Neutrophil (primary cell): Measurements from ENCODE around the gene SRPK3.

Experiments
- H3K27ac ChIP-seq: fragments of 200-600 bp; sonication (generic); 2 replicates; pipeline ENCODE4 v1.5.1; 2016; ENCODE audit warnings: mild to moderate bottlenecking, moderate library complexity
- H3K27me3 ChIP-seq: fragments of 200-600 bp; sonication (generic); 2 replicates; pipeline ENCODE4 v1.6.0; 2016; ENCODE audit warnings: mild to moderate bottlenecking
- H3K36me3 ChIP-seq: fragments of 200-600 bp; sonication (generic); 2 replicates; pipeline ENCODE4 v1.5.1; 2017
- H3K4me1 ChIP-seq, 2 experiments: fragments of 200-600 bp in 1 of 2; sonication (generic) in 1 of 2; 1 replicate in 1 of 2; 2 replicates in 1 of 2; pipeline versions ENCODE4 v1.5.1 to v1.6.1; 2013 to 2016; ENCODE audit warnings: low read depth in 1 of 2, low read length in 1 of 2, mild to moderate bottlenecking in 1 of 2, moderate library complexity in 1 of 2; ENCODE audit not compliant: control insufficient read depth in 1 of 2, insufficient read depth in 1 of 2
- H3K4me3 ChIP-seq, 2 experiments: fragments of 200-600 bp in 1 of 2; sonication (generic) in 1 of 2; 1 replicate in 1 of 2; 2 replicates in 1 of 2; pipeline ENCODE4 v1.5.1; 2013 to 2016; ENCODE audit warnings: low read depth in 1 of 2, low read length in 1 of 2, mild to moderate bottlenecking in 1 of 2, moderate library complexity in 1 of 2
- H3K9me3 ChIP-seq: fragments of 200-600 bp; sonication (generic); 2 replicates; pipeline ENCODE4 v1.5.1; 2016
- TF ChIP-seq, protein P1 (sequence below): fragments of 200-600 bp; sonication (generic); IDR thresholded peaks from 2 replicates; pipeline ENCODE4 v1.5.1; 2016; ENCODE audit warnings: antibody characterized with exemption

SRPK3 gene

GRCh38 chrX:153769158-153769864 is 11.5 kb upstream of the SRPK3 start:
- H3K9me3 ChIP-seq, result no peaks in the 10 kb centered on the region
- no peaks in the 10 kb centered on the region for H3K4me1 ChIP-seq
- TF ChIP-seq, protein P1, sequence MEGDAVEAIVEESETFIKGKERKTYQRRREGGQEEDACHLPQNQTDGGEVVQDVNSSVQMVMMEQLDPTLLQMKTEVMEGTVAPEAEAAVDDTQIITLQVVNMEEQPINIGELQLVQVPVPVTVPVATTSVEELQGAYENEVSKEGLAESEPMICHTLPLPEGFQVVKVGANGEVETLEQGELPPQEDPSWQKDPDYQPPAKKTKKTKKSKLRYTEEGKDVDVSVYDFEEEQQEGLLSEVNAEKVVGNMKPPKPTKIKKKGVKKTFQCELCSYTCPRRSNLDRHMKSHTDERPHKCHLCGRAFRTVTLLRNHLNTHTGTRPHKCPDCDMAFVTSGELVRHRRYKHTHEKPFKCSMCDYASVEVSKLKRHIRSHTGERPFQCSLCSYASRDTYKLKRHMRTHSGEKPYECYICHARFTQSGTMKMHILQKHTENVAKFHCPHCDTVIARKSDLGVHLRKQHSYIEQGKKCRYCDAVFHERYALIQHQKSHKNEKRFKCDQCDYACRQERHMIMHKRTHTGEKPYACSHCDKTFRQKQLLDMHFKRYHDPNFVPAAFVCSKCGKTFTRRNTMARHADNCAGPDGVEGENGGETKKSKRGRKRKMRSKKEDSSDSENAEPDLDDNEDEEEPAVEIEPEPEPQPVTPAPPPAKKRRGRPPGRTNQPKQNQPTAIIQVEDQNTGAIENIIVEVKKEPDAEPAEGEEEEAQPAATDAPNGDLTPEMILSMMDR, result no peak
- no peak overlapping the region for H3K4me3 ChIP-seq
- peaks cover 25% of the 10 kb centered on the region for H3K27me3 ChIP-seq
- H3K27ac ChIP-seq, result no peak overlapping the region
- no peaks in the 10 kb centered on the region for H3K36me3 ChIP-seq

- Histone ChIP-seq H3K36me3 (no peaks in the 10 kb centered on the region), H3K27ac (no peak overlapping the region), H3K4me3 (no peak overlapping the region), H3K27me3 (peaks cover 20% of the 10 kb centered on the region), H3K9me3 (no peaks in the 10 kb centered on the region), H3K4me1 (no peaks in the 10 kb centered on the region)
- TF ChIP-seq, protein P1, result no peak
These were observed 10.8 kb upstream of the SRPK3 start for GRCh38 chrX:153769865-153770600.

DNA sequence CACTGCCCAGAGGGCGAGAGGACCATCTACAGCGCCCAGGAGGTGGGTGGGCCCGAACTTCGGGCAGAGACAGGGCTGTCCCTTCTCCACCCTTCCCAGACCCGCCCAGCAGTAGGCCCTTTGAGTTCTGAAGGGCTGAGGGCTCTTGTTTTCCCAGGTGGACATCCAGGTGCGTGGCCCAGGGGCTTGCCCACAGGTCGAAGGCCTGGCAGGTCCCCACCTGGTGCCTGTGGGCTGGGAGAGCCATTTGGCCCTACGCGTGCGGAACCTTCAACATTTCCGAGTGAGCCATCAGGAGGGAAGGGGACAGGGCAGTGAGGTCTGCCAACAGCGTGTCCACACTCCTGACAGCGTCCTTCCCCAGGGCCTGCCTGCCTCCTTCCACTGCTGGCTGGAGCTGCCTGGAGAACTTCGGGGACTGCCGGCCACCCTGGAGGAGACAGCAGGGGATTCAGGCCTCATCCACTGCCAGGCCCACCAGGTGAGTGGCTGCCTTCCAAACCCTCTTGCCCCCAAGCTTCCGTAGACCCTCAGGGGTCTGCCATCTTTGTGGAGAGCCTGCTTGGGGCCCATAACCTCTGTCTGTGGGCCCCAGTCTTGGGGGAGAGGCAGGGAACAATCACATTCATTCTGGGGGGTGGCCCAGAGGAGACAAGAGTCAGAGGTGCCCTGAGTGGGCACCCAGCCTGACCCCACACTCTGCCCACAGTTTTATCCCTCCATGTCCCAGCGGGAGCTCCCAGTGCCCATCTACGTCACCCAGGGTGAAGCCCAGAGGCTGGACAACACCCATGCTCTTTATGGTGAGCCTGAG is 10.0 kb upstream of the SRPK3 start:
- H3K27ac ChIP-seq, result no peak overlapping the region
- H3K27me3 ChIP-seq, result peaks cover 12% of the 10 kb centered on the region
- no peak overlapping the region for H3K4me3 ChIP-seq
- no peaks in the 10 kb centered on the region for H3K4me1 ChIP-seq
- H3K9me3 ChIP-seq, result no peaks in the 10 kb centered on the region
- H3K36me3 ChIP-seq, result no peaks in the 10 kb centered on the region
- TF ChIP-seq, protein P1, result no peak

DNA sequence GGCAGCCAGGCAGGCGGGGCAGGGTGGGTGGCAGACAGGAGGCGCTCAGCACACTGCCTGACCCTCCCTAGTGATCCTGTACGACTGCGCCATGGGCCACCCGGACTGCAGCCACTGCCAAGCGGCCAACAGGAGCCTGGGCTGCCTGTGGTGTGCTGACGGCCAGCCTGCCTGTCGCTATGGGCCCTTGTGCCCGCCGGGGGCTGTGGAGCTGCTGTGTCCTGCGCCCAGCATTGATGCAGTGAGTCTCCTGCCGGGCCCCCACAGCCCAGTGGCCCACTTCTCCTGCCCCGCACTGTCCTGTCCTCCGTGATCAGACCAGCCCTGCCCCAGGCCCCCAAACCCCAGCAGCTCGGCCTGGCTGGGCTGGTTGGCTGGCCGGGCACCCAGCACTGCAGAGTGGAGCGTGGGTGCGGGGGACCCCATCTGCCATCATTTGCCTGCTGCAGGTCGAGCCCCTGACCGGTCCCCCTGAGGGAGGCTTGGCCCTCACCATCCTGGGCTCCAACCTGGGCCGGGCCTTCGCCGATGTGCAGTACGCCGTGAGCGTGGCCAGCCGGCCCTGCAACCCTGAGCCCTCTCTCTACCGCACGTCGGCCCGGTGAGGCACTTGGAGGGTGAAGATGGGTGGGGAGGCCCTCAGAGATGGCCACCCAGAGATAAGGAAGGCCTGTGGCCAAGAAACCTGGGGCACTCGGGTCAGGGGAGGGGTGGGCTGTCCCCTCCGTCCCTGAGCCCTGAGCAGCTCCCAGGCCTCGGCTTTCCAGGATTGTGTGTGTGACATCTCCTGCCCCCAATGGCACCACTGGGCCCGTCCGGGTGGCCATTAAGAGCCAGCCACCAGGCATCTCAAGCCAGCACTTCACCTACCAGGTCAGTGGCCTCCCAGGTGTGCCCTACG is 9.2 kb upstream of the SRPK3 start:
- H3K9me3 ChIP-seq, result no peaks in the 10 kb centered on the region
- no peaks in the 10 kb centered on the region for H3K4me1 ChIP-seq
- H3K4me3 ChIP-seq, result no peak overlapping the region
- H3K36me3 ChIP-seq, result no peaks in the 10 kb centered on the region
- peaks cover 4% of the 10 kb centered on the region for H3K27me3 ChIP-seq
- no peak overlapping the region for H3K27ac ChIP-seq
- TF ChIP-seq, protein P1, result no peak
